ENCODE results near the gene PCYOX1L.
A peak's percentile ranks its signal among the peaks of the same experiment; 100 is the strongest.

PCYOX1L gene

DNA sequence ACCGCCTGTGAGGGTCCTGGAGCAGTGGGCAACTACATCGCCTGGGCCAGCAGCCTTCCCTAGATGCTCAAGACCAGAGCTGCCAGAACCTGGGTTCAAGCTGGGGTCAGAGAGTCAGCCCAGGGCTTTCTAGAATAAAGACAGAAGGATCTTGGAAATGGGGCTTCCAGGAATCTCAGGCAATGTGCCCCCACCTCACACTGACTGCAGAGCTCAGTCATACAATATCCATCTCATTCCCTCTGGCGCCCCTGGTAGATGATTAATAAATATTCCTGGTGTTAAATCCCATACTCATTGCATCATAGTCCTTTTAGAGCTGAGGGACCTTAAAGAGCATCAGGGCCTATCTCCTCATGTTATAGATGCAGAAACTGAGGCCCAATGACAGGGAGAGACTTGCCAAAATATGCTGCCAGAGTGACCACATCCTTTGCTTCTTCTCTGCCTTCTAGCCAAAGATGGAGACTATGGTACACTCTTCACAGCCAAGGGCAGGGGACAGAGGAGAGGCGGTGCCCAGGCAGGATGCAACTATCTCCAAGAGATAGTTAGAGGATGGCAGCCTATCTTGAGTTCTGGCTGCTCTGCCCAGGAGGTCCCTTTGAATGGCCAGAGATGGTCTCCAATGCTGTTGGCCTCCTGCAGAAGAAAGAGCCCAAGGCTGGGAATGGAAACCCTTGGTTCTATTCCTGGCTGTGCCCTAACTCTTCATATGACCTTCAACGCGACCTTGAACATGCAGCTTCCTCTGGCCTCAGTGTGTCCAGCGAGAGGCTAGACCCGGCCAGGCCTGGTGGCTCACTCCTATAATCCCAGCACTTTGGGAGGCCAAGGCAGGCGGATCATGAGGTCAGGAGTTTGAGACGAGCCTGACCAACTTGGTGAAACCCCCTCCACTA, 57.5 kb downstream of the PCYOX1L start:
- intact Hi-C loops (cut with DNase I): no loop called here
- DNase-seq: peak in 2 of 10 donors; percentile 37 to 57

DNA sequence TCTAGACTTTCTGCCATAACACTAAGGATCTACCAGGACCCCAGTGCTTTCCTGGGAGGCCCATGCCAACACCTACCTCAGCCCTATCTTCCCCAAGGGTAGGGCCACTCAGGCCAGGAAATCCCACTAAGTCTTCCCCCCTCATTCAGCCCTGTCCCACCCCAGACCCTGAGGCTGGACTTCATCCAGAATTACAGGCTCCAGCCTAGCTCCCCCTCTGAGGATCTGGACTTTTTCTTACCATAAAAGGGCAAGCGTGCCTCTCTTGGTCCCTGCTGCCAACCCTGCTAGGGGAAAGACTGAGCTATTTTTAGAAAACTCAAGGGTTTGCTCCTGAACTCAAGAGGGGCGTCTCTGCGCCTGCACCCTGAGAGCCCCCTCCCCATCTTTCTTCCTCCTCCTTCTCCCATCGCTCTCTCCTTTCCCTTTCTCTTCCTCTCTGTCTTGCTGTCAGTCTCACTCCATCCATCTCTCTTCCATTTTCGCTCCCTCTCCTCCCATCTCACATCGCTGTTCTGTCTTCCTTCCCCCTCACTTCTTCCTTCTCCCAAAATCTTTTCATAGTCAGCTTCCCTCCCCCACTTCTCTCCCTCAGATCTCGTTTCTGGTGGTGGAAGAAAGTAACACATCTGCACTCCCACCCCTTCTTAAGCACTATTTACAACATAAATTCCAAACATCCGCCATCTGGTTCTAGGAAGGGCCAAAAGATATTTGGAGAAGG, 59.3 kb downstream of the PCYOX1L start:
- DNase-seq: peak in 2 of 10 donors; percentile 10 to 21
- intact Hi-C loops (cut with DNase I): no loop called here

DNA sequence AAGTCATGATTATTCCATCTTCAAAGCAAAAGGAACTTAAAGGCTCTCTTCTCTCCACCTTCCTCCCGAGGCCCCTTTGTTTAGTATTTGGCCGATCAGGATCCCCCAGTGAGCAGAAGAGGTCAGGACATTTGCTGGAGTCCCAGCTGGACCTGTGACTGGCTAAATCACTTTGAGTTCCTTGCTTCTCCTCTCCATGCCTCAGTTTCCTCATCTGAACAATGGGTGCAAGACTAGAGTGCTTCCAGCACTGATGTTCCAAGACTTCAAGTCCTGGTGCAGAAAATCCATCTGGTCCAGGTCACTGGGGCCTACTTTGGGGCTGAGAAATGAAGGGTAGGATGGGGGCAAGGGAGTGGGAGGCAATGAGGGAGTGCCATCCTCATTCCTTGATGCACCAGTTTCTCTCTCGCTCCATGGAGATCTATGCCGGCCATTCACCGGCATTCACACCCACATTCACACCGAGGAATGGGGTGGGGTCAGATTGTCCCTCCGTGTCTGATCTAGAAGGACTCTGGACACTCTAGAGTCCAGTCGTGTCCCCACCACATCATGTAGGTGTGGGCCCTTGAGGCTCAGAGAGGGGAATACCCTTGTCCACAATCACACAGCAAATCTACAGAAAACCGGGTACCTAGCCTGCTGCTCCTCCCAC, 60.0 kb downstream of the PCYOX1L start:
- intact Hi-C loops (cut with DNase I): no loop called here
- DNase-seq: peak in 2 of 10 donors; percentile 36 to 43

DNA sequence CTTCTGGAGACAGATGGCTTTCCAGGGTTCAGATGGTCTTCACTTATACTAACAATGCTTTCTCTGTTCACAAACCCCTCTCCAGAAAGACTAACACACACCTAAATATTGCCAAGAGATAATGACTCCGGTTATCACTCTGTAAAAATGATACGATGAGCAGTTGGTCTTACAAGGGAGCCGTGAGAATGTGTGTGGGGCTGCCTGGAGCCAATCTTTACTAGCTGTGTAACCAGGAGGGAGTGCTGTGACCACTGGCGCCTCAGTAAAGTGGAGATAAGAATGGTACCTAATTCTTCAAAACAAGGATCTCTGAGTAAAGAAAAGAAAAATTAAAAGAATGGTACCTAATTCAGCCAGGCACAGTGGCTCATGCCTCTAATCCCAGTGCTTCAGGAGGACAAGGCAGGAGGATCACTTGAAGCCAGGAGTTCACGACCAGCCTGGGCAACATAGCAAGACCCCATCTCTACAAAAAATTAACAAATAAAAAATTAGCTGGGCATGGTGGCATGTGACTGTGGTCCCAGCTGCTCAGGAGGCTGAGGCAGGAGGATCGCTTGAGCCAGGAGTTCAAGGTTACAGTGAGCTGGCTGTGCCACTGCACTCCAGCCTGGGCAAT, 61.2 kb downstream of the PCYOX1L start:
- intact Hi-C loops (cut with DNase I): no loop called here

More for the DNA sequence above, 61.2 kb downstream of the PCYOX1L start:
- peak in 2 of 10 donors; percentile 8 to 27 for DNase-seq

All from posterior cingulate gyrus (tissue), 11 donors.